Measurements from ENCODE around the gene CAMK2A. TPM values are rescaled to one million over a fixed set of nuclear protein-coding genes. Genes with fewer than 3 reads are reported as not detected.

CAMK2A gene
- polyA plus RNA-seq, 2 of the 4 experiments (the other 2 are of a cell fraction): 0.09 to 0.93 TPM

DNA sequence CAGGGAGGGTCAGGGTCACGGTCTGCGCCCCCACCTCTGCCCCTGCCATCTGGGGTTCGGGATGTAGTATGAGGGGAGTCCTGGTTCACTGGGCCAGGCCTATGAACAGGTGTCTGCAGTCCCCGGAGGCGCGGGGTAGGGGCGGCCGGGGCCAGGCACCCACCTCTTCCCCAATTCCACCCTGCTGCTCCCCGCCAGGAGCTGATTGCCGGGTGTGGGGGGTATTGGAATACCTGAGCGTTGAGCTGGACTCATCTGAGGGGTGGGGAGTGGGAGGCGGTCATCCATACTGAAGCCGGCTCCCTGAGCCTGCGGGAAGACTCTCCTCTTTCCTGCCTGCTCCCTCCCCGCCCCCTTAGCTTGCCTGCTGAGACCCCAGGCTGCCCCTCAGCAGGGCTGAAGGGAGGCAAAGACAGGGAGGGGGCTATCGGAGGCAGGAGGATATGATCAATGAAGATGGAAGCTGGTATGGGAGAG lies 99.0 kb downstream of the CAMK2A start:
- ATAC-seq: no peak
- no peak for FAIRE-seq
- DNase-seq (ENCODE audit: low read depth in 1 of 2, low spot score in 1 of 2): no peak
- WGBS (ENCODE audit: missing lambda C conversion rate): 46% methylated on average over 8 of the region's 16 CpGs
- no peaks in the 10 kb centered on the region for H3K4me1 ChIP-seq
- CTCF ChIA-PET: interaction anchor here (0.7 to 1.5 kb wide), 10 partner anchors 9 to 509 kb away, joined by 3 to 5 read pairs (median 3); no protein-coding TSS in a partner anchor
- TF ChIP-seq CBX2 (IDR thresholded peaks at IDR 0.05; ENCODE audit: borderline replicate concordance, low read depth) (no peak), HOXB5 (CRISPR knock-in tag; IDR thresholded peaks at IDR 0.05) (no peak), CBX8 (IDR thresholded peaks at IDR 0.05) (no peak), EP300 (IDR thresholded peaks at IDR 0.05) (no peak), TP53 (CRISPR knock-in tag; IDR thresholded peaks at IDR 0.05) (no peak), TFCP2L1 (CRISPR knock-in tag; IDR thresholded peaks at IDR 0.05) (no peak)
- POLR2A ChIA-PET: no interaction called here
- H3K9me3 ChIP-seq: no peaks in the 10 kb centered on the region
- H3K4me3 ChIP-seq: no peak overlapping the region
- no peak overlapping the region for H3K4me2 ChIP-seq
- no peak overlapping the region for H3K27ac ChIP-seq

DNA sequence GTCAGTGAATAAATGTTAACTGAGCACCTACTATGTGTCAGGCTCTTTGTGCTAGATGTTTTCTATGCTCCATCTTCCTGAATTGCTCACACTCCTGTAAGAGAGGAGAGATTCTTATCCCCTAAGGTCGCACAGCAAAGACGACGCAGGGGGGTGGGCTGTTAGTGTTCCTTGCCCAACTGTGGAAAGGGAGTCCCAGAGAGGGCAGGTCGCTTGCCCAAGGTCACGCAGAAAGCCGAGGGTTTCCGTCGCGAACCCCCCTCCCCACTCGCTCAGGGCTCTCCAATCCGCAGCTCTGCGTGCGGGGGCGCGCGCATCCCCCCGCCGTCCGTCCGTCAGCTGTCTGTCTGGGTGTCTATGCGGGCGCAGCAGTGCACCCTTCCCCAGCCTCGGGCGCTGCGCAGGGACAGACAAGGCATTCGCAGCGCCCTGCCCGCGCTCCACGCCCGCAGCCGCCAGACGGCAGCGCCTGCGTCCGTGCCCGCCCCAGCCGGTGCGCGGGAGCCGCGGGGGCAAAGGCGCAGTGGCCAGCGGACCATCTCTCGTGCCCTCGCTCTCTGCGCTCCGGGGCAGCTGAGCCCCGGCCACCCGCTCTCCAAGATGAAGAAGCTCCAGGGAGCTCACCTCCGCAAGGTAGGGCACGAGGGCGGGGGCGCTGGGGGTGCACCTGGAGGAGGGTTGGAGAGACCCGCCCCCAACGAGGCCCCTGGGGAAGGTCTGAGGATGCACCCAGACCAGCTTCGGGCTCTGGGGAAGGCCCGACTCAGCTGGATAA lies 99.7 kb downstream of the CAMK2A start, which contains the start of gene SLC6A7:
Gene SLC6A7, plus strand, starts transcription at position 335 of the 775 bp plus-strand sequence. Its CDS starts 266 bp downstream, at position 601.
- WGBS (ENCODE audit: missing lambda C conversion rate): 39% methylated on average over 16 of the region's 58 CpGs
- ChIA-PET CTCF (interaction anchor here (0.7 to 3.6 kb wide), 10 partner anchors 9 to 510 kb away, joined by 3 to 13 read pairs (median 4); no protein-coding TSS in a partner anchor), POLR2A (no interaction called here)
- FAIRE-seq (no peak), ATAC-seq (no peak), DNase-seq (ENCODE audit: low read depth in 1 of 2, low spot score in 1 of 2) (no peak)
- Histone ChIP-seq H3K4me2 (peak within 1 kb of the TSS; percentile 37; the same call in 1 of the 3 replicates), H3K27ac (no peak within 1 kb of the TSS), H3K9me3 (no peaks in the 10 kb centered on the region), H3K4me3 (no peak within 1 kb of the TSS), H3K4me1 (no peaks in the 10 kb centered on the region)
- TF ChIP-seq SREBF2 (IDR thresholded peaks at IDR 0.05) (no peak), EP300 (IDR thresholded peaks at IDR 0.05) (no peak), JUN (IDR thresholded peaks at IDR 0.05) (no peak), CHD2 (IDR thresholded peaks at IDR 0.05; ENCODE audit: low read length, partially characterized antibody) (no peak), NR3C1 (IDR thresholded peaks at IDR 0.05) (no peak), ZFP36 (IDR thresholded peaks at IDR 0.05; ENCODE audit: borderline replicate concordance, partially characterized antibody) (no peak), MYC (IDR thresholded peaks at IDR 0.05; ENCODE audit: borderline replicate concordance, low read length) (no peak), ZC3H11A (IDR thresholded peaks at IDR 0.05) (no peak), FOSB (CRISPR knock-in tag; IDR thresholded peaks at IDR 0.05) (no peak), SMC3 (IDR thresholded peaks at IDR 0.05) (no peak), GATA3 (IDR thresholded peaks at IDR 0.05; ENCODE audit: borderline replicate concordance) (no peak), NPAS2 (CRISPR knock-in tag; IDR thresholded peaks at IDR 0.05; ENCODE audit: borderline replicate concordance) (no peak), PHF8 (IDR thresholded peaks at IDR 0.05; ENCODE audit: borderline replicate concordance, low read depth) (no peak), NFE2L2 (conservative IDR thresholded peaks at IDR 0.05; ENCODE audit: low read length) (no peak), CBX2 (IDR thresholded peaks at IDR 0.05; ENCODE audit: borderline replicate concordance, low read depth) (no peak)
- TF ChIP-seq, protein P1, sequence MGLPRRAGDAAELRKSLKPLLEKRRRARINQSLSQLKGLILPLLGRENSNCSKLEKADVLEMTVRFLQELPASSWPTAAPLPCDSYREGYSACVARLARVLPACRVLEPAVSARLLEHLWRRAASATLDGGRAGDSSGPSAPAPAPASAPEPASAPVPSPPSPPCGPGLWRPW (IDR thresholded peaks at IDR 0.05): no peak
- TF ChIP-seq, protein P2, sequence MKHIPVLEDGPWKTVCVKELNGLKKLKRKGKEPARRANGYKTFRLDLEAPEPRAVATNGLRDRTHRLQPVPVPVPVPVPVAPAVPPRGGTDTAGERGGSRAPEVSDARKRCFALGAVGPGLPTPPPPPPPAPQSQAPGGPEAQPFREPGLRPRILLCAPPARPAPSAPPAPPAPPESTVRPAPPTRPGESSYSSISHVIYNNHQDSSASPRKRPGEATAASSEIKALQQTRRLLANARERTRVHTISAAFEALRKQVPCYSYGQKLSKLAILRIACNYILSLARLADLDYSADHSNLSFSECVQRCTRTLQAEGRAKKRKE (CRISPR knock-in tag; IDR thresholded peaks at IDR 0.05; ENCODE audit: low read depth): no peak
- TF ChIP-seq, protein P3, sequence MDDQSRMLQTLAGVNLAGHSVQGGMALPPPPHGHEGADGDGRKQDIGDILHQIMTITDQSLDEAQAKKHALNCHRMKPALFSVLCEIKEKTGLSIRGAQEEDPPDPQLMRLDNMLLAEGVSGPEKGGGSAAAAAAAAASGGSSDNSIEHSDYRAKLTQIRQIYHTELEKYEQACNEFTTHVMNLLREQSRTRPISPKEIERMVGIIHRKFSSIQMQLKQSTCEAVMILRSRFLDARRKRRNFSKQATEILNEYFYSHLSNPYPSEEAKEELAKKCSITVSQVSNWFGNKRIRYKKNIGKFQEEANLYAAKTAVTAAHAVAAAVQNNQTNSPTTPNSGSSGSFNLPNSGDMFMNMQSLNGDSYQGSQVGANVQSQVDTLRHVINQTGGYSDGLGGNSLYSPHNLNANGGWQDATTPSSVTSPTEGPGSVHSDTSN (IDR thresholded peaks at IDR 0.05): no peak
- TF ChIP-seq, protein P4, sequence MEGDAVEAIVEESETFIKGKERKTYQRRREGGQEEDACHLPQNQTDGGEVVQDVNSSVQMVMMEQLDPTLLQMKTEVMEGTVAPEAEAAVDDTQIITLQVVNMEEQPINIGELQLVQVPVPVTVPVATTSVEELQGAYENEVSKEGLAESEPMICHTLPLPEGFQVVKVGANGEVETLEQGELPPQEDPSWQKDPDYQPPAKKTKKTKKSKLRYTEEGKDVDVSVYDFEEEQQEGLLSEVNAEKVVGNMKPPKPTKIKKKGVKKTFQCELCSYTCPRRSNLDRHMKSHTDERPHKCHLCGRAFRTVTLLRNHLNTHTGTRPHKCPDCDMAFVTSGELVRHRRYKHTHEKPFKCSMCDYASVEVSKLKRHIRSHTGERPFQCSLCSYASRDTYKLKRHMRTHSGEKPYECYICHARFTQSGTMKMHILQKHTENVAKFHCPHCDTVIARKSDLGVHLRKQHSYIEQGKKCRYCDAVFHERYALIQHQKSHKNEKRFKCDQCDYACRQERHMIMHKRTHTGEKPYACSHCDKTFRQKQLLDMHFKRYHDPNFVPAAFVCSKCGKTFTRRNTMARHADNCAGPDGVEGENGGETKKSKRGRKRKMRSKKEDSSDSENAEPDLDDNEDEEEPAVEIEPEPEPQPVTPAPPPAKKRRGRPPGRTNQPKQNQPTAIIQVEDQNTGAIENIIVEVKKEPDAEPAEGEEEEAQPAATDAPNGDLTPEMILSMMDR (IDR thresholded peaks at IDR 0.05): no peak

Data from A549 (cell line).